Left kidney (tissue), 8 donors: ENCODE measurements around the gene UPF3B. TPM values are rescaled to one million over a fixed set of nuclear protein-coding genes. Genes with fewer than 3 reads are reported as not detected.
"Not testable (repeated sequence)": the region's sequence is repeated elsewhere in the genome, so short reads cannot be mapped to it uniquely, and the experiment has no call there.

ENCODE experiments used
- DNase-seq: peaks from one replicate; pipeline ENCODE4 v3.0.0-alpha.2; 2013
- long read RNA-seq, 8 donors: transcript quantifications; one replicate each; lab custom pipeline, GENCODE V29; 2026
- polyA plus RNA-seq: library from polyadenylated mRNA; unstranded; fragments of 120-200 nt; gene quantifications from one replicate; pipeline ENCODE4 v1.2.1, GENCODE V29; 2013; ENCODE audit not compliant: insufficient read length

The UPF3B gene
- 41.7 TPM for polyA plus RNA-seq
- long read RNA-seq, donor 1, partial matches to known transcripts: 989 of 1,020 reads
- long read RNA-seq, donor 1, other reads (novel, unspliced or antisense): 31 of 1,020 reads
- long read RNA-seq, donor 2, transcript UPF3B-202 (10 exons, 2,335 nt): major isoform, 5 of 30 reads
- long read RNA-seq, donor 2, partial matches to known transcripts: 25 of 30 reads
- long read RNA-seq, donor 2, other reads (novel, unspliced or antisense): 0 of 30 reads
- long read RNA-seq, donor 3, partial matches to known transcripts: 5 of 6 reads
- long read RNA-seq, donor 3, other reads (novel, unspliced or antisense): 0 of 6 reads
- long read RNA-seq, donor 4: 0 reads
- long read RNA-seq, donor 5, partial matches to known transcripts: 1,491 of 1,539 reads
- long read RNA-seq, donor 5, other reads (novel, unspliced or antisense): 45 of 1,539 reads
- long read RNA-seq, donor 6, partial matches to known transcripts: 943 of 976 reads
- long read RNA-seq, donor 6, other reads (novel, unspliced or antisense): 31 of 976 reads
- long read RNA-seq, donor 7, partial matches to known transcripts: 1,351 of 1,423 reads
- long read RNA-seq, donor 7, other reads (novel, unspliced or antisense): 70 of 1,423 reads
- long read RNA-seq, donor 8, partial matches to known transcripts: 0 of 2 reads
- long read RNA-seq, donor 8, other reads (novel, unspliced or antisense): 0 of 2 reads

DNA sequence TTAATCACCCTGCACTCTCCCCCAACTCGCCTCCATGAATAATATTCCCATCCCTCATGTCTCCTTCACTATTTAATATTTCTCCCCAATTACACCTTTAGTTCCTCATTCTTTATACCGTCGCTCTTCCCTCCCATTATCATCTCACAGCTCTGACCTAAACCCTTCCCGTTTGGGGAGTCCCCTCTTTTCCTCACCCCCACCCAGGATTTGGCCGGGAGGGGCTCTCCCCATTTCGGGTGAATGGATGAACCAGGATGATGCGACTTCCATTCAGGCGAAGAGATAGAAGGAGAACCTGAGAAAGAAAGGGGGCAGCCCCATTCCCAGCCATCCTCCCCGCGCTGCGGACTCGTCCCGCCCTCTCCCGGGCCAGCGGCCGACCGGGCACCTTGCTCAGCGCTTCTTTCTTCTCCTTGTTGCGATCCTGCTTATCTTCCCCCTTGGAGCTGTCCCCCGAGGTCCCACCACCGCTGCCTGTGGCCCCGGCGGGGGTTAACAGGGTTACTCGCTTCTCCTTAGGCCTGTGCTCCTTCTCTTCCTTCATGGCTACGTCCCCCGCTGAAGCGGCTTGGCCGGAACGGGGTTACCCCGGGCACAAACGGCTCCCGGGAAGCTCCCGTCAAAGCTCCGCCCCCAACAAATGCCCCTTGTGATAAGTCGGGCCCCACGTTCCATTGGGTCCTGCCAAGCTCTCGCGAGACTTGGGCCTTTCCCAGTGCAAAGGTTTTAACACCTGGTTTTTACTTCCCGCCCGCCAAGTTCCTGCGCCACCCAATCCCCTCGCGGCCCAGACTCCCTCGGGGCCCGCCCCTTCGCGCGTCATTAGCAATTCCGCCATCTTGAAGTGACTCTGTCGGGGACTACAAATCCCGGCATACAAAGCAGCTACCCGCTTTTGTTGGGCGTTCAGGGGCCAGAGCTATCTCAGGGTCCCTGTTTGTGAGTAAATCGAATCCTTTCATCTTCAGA, at the start of gene UPF3B:
Gene UPF3B, minus strand, starts transcription at position 582 of the 972 bp plus-strand sequence. Its CDS starts 35 bp downstream, at position 547.
- DNase-seq: peak; percentile 94

GRCh38 chrX:119900976-119901375, 48.2 kb upstream of the UPF3B start:
- DNase-seq: no peak

DNA sequence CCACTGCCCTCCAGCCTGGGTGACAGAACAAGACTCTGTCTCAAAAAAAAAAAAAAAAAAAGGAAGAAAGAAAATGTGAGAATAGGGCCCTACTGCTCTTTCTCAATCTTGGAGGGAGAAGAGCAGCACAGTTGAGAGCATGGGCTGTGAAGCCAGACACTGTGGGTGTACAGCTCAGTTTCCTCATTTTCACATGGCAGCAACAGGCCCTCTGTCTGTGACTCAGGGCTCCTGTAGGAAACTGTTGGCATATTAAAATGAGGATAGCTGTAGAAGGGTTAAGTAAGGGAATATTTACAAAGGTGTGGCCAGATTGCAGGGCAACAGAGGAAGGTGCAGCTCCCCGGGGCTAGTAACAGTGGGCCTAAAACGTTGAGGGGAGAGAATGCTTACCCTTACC, 46.4 kb upstream of the UPF3B start:
- DNase-seq: no peak

DNA sequence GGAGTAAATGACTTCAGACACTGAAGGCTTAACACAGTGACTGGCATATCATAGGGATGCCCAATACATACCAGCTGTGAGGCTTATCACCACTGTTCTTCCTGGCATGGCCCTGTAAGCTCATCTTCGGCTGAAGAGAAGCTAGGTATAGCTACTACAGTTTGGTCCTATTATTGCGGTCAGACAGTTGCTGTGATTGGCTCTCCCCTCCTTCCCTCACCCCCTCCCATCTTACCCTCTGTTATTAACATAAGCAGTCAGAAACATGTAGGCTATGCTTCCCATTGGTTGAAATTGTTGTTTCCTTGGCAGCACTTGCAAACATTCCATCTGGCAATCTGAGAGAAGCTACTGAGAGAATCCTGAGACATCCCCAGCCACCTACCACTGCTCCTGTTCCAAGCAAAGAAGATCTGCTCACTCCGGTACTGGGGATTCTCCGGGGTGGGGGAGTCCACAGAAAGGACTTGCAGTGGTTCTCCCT, 43.1 kb upstream of the UPF3B start, which contains the start of gene AKAP14:
Gene AKAP14, plus strand, starts transcription at position 51 of the 484 bp plus-strand sequence. CDS start 7,331 bp downstream, outside the sequence.
- DNase-seq: no peak

DNA sequence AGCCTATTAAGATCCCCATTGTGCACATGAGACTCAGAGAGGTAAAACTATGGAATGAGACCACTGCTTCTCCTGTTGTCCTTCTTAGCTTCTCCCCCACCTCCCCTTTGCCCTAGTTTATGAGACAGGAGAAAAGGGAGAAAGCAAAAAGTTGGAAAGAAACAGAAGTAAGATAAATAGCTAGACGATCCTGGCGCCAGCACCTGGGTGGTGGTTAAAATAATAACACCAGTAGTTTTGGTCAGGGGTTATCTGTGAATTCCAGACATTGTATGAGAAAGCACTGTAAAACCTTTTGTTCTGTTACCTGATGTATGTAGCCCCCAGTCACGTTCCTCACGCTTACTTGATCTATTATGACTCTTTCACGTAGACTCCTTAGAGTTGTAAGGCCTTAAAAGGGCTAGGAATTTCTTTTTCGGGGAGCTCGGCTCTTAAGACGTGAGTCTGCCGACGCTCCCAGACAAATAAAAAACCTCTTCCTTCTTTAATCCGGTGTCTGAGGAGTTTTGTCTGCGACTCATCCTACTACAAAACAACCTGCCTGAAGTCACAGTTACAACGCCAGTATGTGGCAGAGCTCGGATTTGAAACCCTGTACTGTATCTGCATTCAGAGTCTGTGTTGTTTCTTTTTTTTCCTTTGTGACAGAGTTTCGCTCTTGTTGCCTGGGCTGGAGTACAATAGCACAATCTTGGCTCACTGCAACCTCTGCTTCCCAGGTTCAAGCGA, 39.4 kb upstream of the UPF3B start:
- DNase-seq: not testable (repeated sequence)

GRCh38 chrX:119890626-119891025, 37.9 kb upstream of the UPF3B start:
- DNase-seq: not testable (repeated sequence)

GRCh38 chrX:119887721-119888425, 35.1 kb upstream of the UPF3B start:
- no peak for DNase-seq

- no peak for DNase-seq
Measured at GRCh38 chrX:119885554-119886428, 33.0 kb upstream of the UPF3B start.

GRCh38 chrX:119880552-119881437, 28.0 kb upstream of the UPF3B start:
- no peak for DNase-seq

DNA sequence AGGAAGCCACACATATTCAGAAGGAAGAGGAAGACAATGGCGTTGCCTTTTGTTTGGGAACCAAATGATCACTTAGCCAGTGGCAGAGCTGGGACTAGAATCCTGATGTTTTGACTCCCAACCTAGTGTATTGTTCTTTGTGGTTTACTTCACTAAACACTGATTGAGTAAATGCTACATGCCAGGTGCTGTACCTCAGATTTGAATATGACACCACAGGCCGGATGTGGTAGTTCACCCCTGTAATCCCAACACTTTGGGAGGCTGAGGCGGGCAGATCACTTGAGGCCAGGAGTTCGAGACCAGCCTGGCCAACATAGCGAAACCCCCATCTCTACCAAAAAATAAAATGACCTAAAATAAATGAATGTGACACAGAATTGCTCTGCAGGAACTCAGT, 27.3 kb upstream of the UPF3B start:
- no peak for DNase-seq

DNA sequence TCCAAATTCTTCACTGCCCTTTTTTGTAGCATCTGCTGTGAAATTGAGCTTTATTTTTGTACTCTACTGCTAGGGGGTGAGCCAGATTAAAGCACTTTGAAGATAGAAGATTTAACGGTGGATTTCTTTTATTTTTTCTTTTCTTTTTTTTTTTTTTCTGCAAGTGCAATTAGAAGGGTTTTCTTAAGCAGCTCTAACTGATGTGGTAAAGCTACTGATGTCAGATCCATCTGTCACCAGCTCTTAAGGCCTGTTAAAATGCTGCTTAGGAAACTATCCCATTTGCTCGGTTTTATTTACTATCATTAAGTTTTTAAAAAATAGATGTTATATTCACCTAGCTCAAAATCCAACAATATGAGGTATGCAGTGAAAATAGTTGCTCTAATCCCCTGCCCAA, 26.0 kb upstream of the UPF3B start:
- DNase-seq: no peak

GRCh38 chrX:119871599-119872395, 19.0 kb upstream of the UPF3B start, which contains the start of the genes NDUFA1 and RNF113A:
NDUFA1 (plus strand) TSS chrX:119871832; CDS start chrX:119871912, 80 bp downstream.
RNF113A (minus strand) TSS chrX:119871733; CDS start chrX:119871613, 120 bp downstream.
- DNase-seq: peak; percentile 79

DNA sequence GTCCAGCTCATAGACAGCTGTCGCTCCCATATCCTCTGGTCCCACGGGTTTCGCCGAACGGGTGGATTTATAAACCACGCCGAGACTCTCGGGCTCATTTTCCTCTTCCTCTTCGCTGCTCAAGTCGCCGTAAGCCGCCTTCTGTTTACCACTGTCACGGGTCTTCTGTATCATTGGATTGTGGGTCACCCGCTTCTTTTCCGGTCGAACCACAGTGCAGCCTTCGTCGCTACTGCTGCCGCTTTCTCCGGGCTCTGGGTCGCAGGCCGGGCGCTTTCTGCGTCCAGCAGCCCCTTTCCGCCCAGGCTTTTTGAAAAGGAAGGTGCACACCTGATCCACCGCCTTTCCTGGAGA, 18.5 kb upstream of the UPF3B start:
- no peak for DNase-seq

GRCh38 chrX:119870626-119871131, 17.9 kb upstream of the UPF3B start:
- DNase-seq: no peak

- no peak for DNase-seq
Measured at GRCh38 chrX:119853444-119853843, 681 bp upstream of the UPF3B start.

DNA sequence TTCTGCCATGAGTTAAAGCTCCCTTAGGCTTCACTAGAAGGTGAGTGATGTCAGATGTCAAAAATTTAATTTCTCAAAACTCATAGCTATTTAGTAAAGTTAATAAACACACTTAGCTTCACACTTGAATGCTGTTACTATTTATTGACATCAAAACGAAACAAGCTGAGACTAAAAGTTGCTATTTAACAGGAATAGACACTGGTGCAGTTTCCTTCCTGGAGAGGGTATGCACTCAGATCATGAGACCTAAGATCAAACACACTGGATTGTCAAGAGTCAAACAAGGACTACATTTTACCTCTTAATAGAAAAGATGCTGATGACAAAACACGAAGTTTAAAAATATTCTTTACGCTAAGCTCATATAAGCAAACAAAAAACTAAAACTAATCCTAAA, 18.9 kb downstream of the UPF3B start:
- DNase-seq: no peak

DNA sequence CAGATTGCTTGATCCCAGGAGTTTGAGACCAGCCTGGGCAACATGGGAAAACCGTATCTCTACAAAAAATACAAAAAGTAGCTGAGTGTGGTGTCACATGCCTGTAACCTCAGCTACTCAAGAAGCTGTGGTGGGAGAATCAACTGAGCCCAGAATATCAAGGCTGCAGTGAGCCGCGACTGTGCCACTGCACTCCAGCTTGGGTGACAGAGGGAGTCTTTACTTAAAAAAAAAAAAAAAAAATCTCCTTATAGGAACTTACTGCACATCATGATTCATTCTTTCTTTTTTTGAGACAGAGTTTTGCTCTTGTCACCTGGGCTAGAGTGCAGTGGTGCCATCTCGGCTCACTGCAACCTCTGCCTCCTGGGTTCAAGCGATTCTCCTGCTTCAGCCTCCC, 24.3 kb downstream of the UPF3B start:
- DNase-seq: no peak
